ENCODE results near the gene ACTN4.
"Not testable (repeated sequence)": the region's sequence is repeated elsewhere in the genome, so short reads cannot be mapped to it uniquely, and the experiment has no call there.

The ACTN4 gene

DNA sequence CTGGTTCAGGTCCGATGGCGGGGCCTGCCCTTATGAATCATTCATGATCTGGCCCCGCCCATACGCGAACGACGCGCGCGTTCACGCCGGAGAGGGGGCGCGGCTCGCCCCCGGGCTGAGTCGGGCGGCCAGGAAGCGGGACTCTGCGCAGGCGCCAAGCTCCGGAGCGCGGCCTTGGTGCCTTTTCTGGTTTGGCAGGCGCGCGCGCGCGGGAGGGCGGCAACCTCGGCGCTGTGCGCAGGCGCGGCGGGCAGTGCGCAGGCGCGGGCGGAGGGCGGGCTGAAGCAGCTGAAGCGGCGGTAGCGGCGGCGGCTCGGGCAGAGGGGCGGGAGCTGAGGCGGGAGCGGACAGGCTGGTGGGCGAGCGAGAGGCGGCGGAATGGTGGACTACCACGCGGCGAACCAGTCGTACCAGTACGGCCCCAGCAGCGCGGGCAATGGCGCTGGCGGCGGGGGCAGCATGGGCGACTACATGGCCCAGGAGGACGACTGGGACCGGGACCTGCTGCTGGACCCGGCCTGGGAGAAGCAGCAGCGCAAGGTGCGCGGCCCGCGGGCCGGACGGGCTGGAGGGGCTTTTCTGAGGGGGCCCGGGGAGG is at the start of gene ACTN4:
Gene ACTN4, plus strand, starts transcription at position 282 of the 598 bp plus-strand sequence. Its CDS starts 97 bp downstream, at position 379.
- Histone ChIP-seq H3K9me3 (ENCODE audit: insufficient read depth, low read length) (no peaks in the 10 kb centered on the region), H3K79me2 (ENCODE audit: low read length) (peaks cover 50% of the 10 kb centered on the region), H3K27me3 (ENCODE audit: low read depth, low read length) (no peaks in the 10 kb centered on the region), H3K4me2 (ENCODE audit: low read length) (peak within 1 kb of the TSS; percentile 94), H3K4me1 (ENCODE audit: low read length) (peaks cover 31% of the 10 kb centered on the region), H4K20me1 (ENCODE audit: insufficient read depth, low read length) (peaks cover 40% of the 10 kb centered on the region), H3K4me3 (ENCODE audit: low read length) (peak within 1 kb of the TSS; percentile 99), H2AFZ (ENCODE audit: low read depth, low read length) (peak within 1 kb of the TSS; percentile 76; the same call in 1 of the 2 replicates), H3K9ac (ENCODE audit: low read length) (peak within 1 kb of the TSS; percentile 99), H3K36me3 (replicated peaks; ENCODE audit: low read depth, low read length) (peaks cover 14% of the 10 kb centered on the region), H3K27ac (ENCODE audit: low read length) (peak within 1 kb of the TSS; percentile 32; the same call in 1 of the 2 replicates)
- TF ChIP-seq, protein P1, sequence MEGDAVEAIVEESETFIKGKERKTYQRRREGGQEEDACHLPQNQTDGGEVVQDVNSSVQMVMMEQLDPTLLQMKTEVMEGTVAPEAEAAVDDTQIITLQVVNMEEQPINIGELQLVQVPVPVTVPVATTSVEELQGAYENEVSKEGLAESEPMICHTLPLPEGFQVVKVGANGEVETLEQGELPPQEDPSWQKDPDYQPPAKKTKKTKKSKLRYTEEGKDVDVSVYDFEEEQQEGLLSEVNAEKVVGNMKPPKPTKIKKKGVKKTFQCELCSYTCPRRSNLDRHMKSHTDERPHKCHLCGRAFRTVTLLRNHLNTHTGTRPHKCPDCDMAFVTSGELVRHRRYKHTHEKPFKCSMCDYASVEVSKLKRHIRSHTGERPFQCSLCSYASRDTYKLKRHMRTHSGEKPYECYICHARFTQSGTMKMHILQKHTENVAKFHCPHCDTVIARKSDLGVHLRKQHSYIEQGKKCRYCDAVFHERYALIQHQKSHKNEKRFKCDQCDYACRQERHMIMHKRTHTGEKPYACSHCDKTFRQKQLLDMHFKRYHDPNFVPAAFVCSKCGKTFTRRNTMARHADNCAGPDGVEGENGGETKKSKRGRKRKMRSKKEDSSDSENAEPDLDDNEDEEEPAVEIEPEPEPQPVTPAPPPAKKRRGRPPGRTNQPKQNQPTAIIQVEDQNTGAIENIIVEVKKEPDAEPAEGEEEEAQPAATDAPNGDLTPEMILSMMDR (IDR thresholded peaks at IDR 0.05; ENCODE audit: low read depth, low read length) = no peak
- TF ChIP-seq EZH2phosphoT487 (IDR thresholded peaks at IDR 0.05; ENCODE audit: low read depth) = no peak

DNA sequence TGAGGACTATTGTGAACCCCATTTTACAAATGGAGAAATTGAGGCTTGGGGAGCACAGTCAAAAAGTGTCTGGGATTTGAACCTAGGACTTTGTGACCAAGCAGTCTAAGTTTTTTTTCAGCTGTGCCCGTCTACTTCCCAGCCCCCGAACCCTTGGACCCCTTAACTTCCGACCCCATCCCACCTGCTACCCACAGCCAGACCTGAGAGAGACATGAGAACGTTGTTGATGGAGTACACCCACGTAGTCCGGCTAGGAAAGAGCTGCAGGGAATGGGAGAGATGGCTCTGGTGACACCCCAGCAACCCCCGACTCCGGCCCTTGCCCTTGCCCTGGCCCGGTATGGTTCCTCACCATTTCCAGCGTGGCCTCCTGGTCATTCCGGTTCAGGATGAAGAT is 47.7 kb upstream of the ACTN4 start:
- no peak overlapping the region for H3K27ac ChIP-seq (ENCODE audit: low read length)
- H3K4me2 ChIP-seq (ENCODE audit: low read length) = no peak overlapping the region
- H3K9ac ChIP-seq (ENCODE audit: low read length) = no peak overlapping the region
- H3K79me2 ChIP-seq (ENCODE audit: low read length) = no peaks in the 10 kb centered on the region
- TF ChIP-seq EZH2phosphoT487 (IDR thresholded peaks at IDR 0.05; ENCODE audit: low read depth) = no peak
- TF ChIP-seq, protein P1 (IDR thresholded peaks at IDR 0.05; ENCODE audit: low read depth, low read length) = no peak
- no peaks in the 10 kb centered on the region for H3K4me1 ChIP-seq (ENCODE audit: low read length)
- H3K9me3 ChIP-seq (ENCODE audit: insufficient read depth, low read length) = no peaks in the 10 kb centered on the region
- H3K36me3 ChIP-seq (replicated peaks; ENCODE audit: low read depth, low read length) = peaks cover 44% of the 10 kb centered on the region
- H3K4me3 ChIP-seq (ENCODE audit: low read length) = no peak overlapping the region
- no peaks in the 10 kb centered on the region for H4K20me1 ChIP-seq (ENCODE audit: insufficient read depth, low read length)
- no peaks in the 10 kb centered on the region for H3K27me3 ChIP-seq (ENCODE audit: low read depth, low read length)
- no peak overlapping the region for H2AFZ ChIP-seq (ENCODE audit: low read depth, low read length)

DNA sequence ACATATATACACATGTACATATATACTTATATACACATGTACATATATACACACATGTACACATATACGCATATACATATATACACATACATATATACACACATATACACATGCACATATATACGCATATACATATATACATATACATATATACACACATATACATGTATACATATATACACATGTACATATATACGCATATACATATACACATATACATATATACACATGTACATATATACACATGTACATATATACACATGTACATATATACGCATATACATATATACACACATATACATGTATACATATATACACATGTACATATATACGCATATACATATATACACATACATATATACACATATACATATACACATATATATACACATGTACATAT is 44.6 kb upstream of the ACTN4 start:
- H3K4me2 ChIP-seq (ENCODE audit: low read length); H3K9me3 ChIP-seq (ENCODE audit: insufficient read depth, low read length); H3K9ac ChIP-seq (ENCODE audit: low read length); H3K4me3 ChIP-seq (ENCODE audit: low read length); H3K27ac ChIP-seq (ENCODE audit: low read length); H3K79me2 ChIP-seq (ENCODE audit: low read length); H3K4me1 ChIP-seq (ENCODE audit: low read length); H4K20me1 ChIP-seq (ENCODE audit: insufficient read depth, low read length); H3K27me3 ChIP-seq (ENCODE audit: low read depth, low read length); H2AFZ ChIP-seq (ENCODE audit: low read depth, low read length): not testable (repeated sequence)
- peaks cover 45% of the 10 kb centered on the region for H3K36me3 ChIP-seq (replicated peaks; ENCODE audit: low read depth, low read length)

DNA sequence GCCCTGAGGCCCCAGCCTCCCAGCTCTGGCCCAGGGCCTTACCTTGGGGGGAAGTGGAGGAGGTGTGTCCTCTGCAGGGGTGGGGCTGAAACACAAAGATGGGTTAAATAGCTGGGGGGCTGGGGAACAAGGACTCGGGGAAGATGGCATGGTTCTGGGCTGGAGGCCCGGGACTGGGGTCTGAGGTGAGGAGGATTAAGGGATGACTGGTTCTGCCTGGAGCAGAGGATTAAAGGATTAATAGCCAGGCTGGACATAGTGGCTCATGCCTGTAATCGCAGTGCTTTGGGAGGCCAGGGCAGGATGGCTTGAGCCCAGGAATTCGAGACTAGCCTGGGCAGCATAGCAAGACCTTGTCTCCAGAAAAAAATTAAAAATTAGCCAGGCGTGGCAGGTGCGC is 41.3 kb upstream of the ACTN4 start:
- H4K20me1 ChIP-seq (ENCODE audit: insufficient read depth, low read length) = peaks cover 3% of the 10 kb centered on the region; the same call in 1 of the 2 replicates
- H3K27ac ChIP-seq (ENCODE audit: low read length) = no peak overlapping the region
- peaks cover 59% of the 10 kb centered on the region for H3K36me3 ChIP-seq (replicated peaks; ENCODE audit: low read depth, low read length)
- H3K9me3 ChIP-seq (ENCODE audit: insufficient read depth, low read length) = no peaks in the 10 kb centered on the region
- H3K4me3 ChIP-seq (ENCODE audit: low read length) = no peak overlapping the region
- H3K27me3 ChIP-seq (ENCODE audit: low read depth, low read length) = no peaks in the 10 kb centered on the region
- no peak overlapping the region for H3K9ac ChIP-seq (ENCODE audit: low read length)
- no peak overlapping the region for H3K4me2 ChIP-seq (ENCODE audit: low read length)
- no peak overlapping the region for H2AFZ ChIP-seq (ENCODE audit: low read depth, low read length)
- H3K4me1 ChIP-seq (ENCODE audit: low read length) = no peaks in the 10 kb centered on the region
- TF ChIP-seq, protein P1 (IDR thresholded peaks at IDR 0.05; ENCODE audit: low read depth, low read length) = no peak
- no peak for TF ChIP-seq EZH2phosphoT487 (IDR thresholded peaks at IDR 0.05; ENCODE audit: low read depth)
- no peaks in the 10 kb centered on the region for H3K79me2 ChIP-seq (ENCODE audit: low read length)

Measured in OCI-LY3 (cell line).